ENCODE measurements around the gene PRXL2A. TPM values are rescaled to one million over a fixed set of nuclear protein-coding genes. Genes with fewer than 3 reads are reported as not detected.

PRXL2A gene
- total RNA-seq, 1 experiment from 2014 or later = 71.9 TPM

- no peak for DNase-seq (ENCODE audit: low read depth)
- in situ Hi-C loops (cut with HindIII; ENCODE audit: low pct_unique_long_range_greater_than_20kb, low sequenced_read_pairs) = no loop called here
These were observed 28.2 kb downstream of the PRXL2A start for GRCh38 chr10:80436446-80437098.

DNA sequence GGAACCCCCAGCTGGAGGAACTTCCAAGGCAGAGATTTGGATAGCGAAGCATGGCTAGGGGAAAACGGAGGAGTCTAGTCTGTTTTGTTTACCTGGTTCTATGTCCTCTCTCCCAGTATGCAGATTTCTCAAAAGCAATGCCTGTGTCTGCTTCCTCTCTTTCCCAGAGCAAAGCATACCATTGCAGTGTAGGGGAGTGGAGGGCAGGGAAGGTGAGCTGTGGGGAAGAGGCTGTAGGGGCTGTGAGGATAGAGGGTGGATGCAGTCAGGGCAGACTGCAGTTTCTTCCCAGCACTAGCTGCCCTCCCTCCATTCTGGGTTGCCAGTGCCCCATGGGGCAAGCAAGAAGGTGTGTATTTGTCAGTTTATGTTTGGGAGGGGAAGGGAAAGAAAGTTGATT lies 28.9 kb downstream of the PRXL2A start:
- no peak for DNase-seq (ENCODE audit: low read depth)
- in situ Hi-C loops (cut with HindIII; ENCODE audit: low pct_unique_long_range_greater_than_20kb, low sequenced_read_pairs) = no loop called here

DNA sequence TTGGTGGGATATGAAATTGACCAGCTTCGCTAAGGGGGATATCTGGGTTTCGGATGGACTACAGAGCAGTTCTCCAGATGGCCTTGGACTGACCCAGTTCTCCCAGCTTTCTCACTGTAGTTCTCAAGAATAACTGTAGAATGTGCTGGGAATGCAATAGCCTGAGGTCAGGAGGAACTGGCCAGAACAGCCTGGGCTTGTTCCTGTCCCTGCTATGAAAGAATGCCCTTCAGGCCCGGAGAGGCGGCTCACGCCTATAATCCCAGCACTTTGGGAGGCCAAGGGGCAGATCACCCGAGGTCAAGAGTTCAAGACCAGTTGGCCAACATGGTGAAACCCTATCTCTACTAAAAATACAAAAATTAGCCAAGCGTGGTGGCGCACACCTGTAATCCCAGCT lies 33.5 kb downstream of the PRXL2A start:
- no peak for DNase-seq (ENCODE audit: low read depth)
- in situ Hi-C loops (cut with HindIII; ENCODE audit: low pct_unique_long_range_greater_than_20kb, low sequenced_read_pairs) = no loop called here

DNA sequence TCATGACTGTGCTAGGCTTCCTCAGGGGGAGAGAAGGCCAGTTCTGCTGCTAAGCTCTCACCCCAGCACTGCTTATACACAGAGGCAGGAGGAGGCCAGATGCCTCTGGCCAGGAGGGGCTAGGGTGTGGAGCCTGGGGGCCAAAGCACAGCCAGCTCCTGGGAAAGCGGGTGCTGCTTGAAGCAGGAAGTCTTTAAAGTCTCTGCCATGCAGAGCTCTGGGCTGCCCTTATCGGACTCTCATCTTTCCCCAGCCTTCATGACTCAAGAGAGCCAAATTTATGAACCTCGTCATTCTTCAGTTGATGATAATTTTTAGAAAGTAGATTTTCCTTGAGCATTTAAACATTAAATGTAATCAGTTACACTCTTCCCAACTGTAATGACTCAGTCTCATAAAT lies 34.5 kb downstream of the PRXL2A start:
- no peak for DNase-seq (ENCODE audit: low read depth)
- in situ Hi-C loops (cut with HindIII; ENCODE audit: low pct_unique_long_range_greater_than_20kb, low sequenced_read_pairs) = no loop called here

DNA sequence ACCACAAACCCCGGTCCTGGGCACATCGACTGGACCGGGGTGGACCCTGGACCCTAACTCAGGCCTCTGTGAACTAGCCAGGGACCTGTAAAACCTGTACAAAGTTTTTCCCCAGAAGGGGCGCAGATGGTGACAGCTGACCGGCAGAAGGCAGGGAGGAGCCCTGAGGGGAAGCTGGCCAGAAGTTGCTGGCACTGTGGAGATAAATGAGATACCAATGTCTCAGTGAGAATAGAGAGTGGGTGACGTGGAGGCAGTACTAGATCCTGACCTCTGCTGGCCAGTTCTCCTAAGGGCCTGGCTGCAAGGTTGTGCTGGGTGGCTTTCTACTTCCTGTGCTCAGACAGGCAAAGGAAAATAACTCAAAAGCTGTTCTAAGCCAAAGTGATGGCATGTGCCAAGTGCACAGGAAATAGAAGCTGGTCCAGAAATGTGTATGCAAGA lies 35.2 kb downstream of the PRXL2A start:
- no peak for DNase-seq (ENCODE audit: low read depth)
- in situ Hi-C loops (cut with HindIII; ENCODE audit: low pct_unique_long_range_greater_than_20kb, low sequenced_read_pairs) = no loop called here

GRCh38 chr10:80444124-80444523 lies 35.8 kb downstream of the PRXL2A start:
- in situ Hi-C loops (cut with HindIII; ENCODE audit: low pct_unique_long_range_greater_than_20kb, low sequenced_read_pairs) = no loop called here
- no peak for DNase-seq (ENCODE audit: low read depth)

DNA sequence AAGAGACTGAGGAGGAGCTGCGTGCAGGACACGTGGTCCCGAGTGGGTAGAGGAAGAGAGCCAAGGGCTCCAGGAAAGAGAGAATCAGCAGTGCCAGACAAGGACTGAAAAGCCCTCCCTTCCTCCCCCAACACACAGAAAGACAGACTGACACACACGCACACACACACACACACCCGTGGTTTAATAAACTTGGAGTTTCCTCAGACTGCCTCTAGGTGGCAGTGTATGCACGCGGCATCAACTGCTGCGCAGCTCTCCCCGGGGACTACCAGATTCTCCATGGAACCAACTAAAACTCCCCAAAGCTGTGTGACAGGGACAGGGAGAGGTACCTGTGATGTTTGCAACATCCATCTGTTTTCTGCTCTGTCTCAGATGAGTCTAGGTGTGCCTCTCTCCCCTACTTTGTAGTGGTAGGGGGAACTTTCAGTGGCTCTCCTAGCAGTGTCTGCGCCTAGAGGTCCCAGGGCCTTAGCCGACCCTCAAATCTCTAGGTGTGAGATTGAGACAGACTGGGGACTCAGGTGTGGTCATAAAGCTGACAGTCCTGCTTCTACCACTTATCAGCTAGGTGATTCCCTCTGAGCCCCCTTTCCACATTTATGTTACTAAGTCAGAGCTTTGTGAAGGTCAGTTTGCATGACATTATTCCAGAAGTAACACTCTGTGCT lies 36.4 kb downstream of the PRXL2A start:
- peak; percentile 76 for DNase-seq (ENCODE audit: low read depth)
- in situ Hi-C loops (cut with HindIII; ENCODE audit: low pct_unique_long_range_greater_than_20kb, low sequenced_read_pairs) = no loop called here

DNA sequence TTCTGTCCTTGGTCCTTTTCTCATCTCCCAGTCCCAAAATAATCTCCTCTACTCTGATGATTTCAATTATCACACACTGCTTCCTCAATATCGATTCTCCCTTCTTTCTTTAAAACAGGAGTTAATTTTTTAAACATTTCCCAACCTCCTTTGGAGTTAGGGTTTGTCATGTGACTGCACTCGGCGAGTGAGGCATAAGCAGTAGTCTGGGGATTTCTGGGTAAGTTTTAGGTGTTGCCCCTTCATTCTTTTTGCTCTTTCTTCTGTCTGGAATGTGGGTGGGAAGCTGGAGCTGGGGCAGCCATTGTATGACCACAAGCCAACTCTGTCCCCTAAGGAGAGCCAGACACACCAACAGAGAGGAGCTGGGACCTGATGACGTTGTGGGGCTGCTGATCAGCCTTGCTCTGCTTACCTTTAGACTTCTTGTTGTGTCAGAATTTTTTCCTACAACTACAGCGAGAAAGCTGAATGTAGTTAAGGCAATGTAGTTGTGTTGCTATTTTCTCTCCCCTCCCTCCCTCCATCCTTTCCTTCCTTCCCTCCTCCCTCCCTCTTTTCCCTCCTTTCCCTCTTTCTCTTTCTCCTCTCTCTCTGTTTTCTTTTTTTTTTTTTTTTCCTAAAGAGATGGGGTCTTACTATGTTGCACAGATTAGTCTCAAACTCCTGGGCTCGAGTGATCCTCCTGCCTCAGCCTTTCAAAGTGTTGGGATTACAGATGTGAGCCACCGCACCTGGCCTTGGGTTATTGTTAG lies 39.3 kb downstream of the PRXL2A start:
- in situ Hi-C loops (cut with HindIII; ENCODE audit: low pct_unique_long_range_greater_than_20kb, low sequenced_read_pairs) = no loop called here
- no peak for DNase-seq (ENCODE audit: low read depth)

DNA sequence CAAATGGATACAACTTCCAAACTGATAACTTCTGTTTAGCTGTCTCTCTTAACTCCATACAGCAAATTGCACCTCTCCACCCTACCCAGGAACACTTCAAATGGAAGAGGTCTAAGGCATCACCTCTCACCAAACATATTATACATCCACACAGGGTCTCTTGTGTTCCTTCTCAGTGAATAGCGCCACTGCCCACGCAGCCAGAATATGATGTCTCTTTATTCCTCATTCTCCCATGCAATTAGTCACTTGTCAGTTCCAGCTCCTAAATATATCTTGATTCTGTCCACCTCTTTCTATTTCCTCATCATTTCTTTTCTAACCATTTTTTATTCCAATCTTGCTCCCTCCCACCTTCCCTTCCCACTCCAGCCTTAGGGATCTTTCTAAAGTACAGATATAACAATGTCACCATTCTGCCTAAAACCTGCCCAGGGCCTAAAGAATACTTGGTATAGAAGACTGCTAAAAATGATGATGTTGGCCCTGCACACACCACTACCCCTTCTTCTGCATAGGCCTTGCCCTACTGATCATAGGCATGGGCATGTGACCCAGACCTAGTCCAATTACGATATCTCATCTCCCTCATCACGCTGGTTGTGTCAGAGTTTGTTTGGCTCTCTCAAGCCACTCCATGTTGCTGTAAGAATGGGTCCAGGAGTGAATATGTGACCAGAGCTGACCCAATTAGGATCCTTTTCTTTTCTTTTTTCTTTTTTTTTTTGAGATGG lies 40.0 kb downstream of the PRXL2A start:
- in situ Hi-C loops (cut with HindIII; ENCODE audit: low pct_unique_long_range_greater_than_20kb, low sequenced_read_pairs) = no loop called here

GRCh38 chr10:80449520-80449919 lies 41.2 kb downstream of the PRXL2A start:
- in situ Hi-C loops (cut with HindIII; ENCODE audit: low pct_unique_long_range_greater_than_20kb, low sequenced_read_pairs) = no loop called here

More for the DNA sequence above, 40.0 kb downstream of the PRXL2A start:
- DNase-seq (ENCODE audit: low read depth) = no peak

DNA sequence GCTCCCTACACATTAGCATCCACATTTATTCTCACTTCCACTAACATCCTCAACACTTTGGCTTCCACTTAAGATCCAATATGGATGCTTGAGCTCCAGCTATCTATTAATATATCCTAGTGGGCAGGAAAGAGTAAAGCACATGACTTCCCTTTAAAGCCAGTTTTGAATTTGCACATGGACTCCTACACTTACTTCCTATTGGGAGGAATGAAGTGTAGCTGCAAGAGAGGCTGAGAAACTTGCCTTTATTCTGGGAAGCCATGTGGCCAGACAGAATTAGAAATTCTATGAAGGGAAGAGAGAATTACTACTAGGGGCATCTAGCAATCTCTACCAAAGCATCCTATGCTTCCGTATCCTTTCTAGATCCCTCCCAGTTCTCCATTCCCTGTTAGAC lies 42.8 kb downstream of the PRXL2A start:
- no peak for DNase-seq (ENCODE audit: low read depth)
- in situ Hi-C loops (cut with HindIII; ENCODE audit: low pct_unique_long_range_greater_than_20kb, low sequenced_read_pairs) = no loop called here

More at GRCh38 chr10:80449520-80449919, 41.2 kb downstream of the PRXL2A start:
- no peak for DNase-seq (ENCODE audit: low read depth)

- in situ Hi-C loops (cut with HindIII; ENCODE audit: low pct_unique_long_range_greater_than_20kb, low sequenced_read_pairs) = no loop called here
- DNase-seq (ENCODE audit: low read depth) = no peak
These were observed 43.7 kb downstream of the PRXL2A start for GRCh38 chr10:80452069-80452468.

DNA sequence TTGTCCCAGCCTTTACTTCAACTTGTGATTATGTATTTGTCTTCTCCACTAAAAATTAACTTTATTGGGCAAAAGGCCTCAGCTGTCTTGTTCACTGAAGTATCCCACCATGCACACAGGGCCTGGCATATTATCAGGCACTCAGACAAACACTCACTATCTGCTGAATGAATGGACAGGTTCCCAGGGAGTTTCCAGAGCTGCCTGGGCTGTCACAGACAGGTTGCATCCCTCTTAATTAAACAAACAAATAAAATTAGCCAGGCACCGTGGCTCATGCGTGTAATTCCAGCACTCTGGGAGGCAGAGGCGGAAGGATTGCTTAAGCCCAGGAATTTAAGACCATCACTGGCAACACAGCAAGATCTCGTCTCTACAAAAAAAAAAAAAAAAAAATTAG lies 44.3 kb downstream of the PRXL2A start:
- peak; percentile 66 for DNase-seq (ENCODE audit: low read depth)
- in situ Hi-C loops (cut with HindIII; ENCODE audit: low pct_unique_long_range_greater_than_20kb, low sequenced_read_pairs) = no loop called here

DNA sequence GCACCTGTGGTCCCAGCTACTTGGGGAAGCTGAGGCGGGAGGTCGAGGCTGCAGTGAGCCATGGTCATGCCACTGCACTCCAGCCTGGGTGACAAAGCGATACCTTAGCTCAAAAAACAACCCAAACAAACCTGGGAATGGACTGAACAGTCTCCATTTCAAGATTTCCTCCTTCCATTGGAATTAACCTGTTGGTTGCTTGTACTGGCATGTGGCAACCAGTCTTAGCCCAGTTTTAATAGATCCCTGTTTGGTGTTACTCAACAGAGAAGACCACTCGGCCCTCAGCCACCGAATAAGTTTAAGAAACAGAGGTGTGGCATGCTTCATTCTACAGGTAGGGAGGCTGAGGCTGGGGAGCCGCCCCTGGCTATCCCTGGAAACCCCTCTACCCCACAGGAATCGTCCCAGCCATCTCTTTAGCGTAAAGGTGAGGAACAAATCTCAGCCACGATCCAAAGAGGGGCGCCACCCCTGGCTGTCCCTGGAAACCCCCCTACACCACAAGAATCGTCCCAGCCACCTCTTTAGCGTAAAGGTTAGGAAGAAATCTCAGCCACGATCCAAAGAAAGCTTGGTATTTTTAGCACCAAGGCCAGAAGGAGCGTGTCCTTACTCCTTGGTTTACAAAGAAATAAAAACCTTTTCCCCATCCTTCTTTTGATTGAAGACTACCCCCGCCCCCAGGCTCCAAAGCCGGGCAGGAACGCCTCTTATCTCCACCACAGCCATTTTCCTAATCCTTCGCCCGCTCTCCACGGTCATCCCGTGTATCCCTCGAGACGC lies 44.9 kb downstream of the PRXL2A start:
- in situ Hi-C loops (cut with HindIII; ENCODE audit: low pct_unique_long_range_greater_than_20kb, low sequenced_read_pairs) = no loop called here
- no peak for DNase-seq (ENCODE audit: low read depth)

GRCh38 chr10:80453842-80454512 lies 45.6 kb downstream of the PRXL2A start, which contains the start of gene TSPAN14:
Gene TSPAN14 (plus strand): TSS chr10:80454310. CDS start chr10:80489234, 34,924 bp downstream.
- in situ Hi-C loops (cut with HindIII; ENCODE audit: low pct_unique_long_range_greater_than_20kb, low sequenced_read_pairs) = no loop called here
- DNase-seq (ENCODE audit: low read depth) = peak; percentile 75

DNA sequence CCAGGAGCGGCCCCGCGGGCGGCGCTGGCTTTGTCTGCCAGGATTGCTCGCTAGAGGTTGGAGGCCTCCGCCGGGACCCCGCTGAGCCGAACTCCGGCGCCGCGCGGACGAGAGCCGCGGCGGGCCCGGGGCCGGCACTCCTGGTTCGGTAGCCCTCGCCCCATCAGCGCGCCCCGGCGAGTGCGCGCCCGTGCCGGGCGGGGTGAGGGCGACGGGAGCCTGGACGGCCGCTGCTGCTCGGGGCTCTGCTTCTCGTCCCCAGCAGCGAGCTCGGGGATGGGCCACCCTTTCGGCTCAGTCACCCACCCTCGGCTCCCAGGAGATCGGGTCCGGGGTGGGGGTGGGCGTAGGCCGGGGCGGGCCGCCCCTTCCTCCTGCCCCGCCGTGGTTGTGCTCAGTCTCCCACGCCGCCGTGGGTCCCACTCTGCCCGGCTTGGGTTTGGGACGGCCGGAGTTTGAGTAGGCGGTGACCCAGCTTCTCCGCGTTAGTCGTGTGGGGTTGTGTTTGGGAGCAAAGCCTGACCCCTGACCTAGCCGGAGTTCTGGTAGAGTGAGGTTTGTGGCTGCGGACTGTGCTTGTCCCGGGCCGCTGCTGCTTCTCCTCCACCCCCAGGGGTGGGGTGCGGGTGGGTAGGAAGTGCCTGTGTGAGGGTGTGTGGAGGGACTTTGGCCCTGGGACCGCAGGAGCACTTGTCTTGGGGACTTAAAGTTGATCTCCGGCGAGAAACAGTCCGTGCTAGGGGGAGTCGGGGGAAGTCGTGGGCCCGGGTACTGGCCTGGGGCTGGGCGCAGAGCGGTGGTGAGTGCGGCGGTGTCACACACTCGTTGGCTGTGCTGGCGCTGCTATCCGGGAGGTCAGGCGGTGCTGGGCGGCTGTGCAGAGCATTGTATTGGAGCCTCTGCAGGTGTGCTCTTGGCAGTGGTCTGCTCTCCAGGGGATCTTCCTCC lies 46.4 kb downstream of the PRXL2A start:
- DNase-seq (ENCODE audit: low read depth) = peak; percentile 62
- in situ Hi-C loops (cut with HindIII; ENCODE audit: low pct_unique_long_range_greater_than_20kb, low sequenced_read_pairs) = no loop called here
